ENCODE measurements around the gene ZFHX3.

The ZFHX3 gene

GRCh38 chr16:72785171-72785570, 262.8 kb downstream of the ZFHX3 start:
- no peak for DNase-seq

- no peak for DNase-seq
Measured at GRCh38 chr16:72783716-72784318, 264.1 kb downstream of the ZFHX3 start.

GRCh38 chr16:72769876-72770275, 278.1 kb downstream of the ZFHX3 start:
- DNase-seq: no peak

GRCh38 chr16:72768591-72768990, 279.3 kb downstream of the ZFHX3 start:
- DNase-seq: no peak

GRCh38 chr16:72766506-72766905, 281.4 kb downstream of the ZFHX3 start:
- DNase-seq: no peak

- DNase-seq: peak; percentile 7
Measured at GRCh38 chr16:72764015-72764654, 283.8 kb downstream of the ZFHX3 start.

GRCh38 chr16:72760581-72760980, 287.3 kb downstream of the ZFHX3 start:
- DNase-seq: no peak

- DNase-seq: no peak
Measured at GRCh38 chr16:72753881-72754280, 294.0 kb downstream of the ZFHX3 start.

GRCh38 chr16:72752004-72752695, 295.8 kb downstream of the ZFHX3 start:
- no peak for DNase-seq

GRCh38 chr16:72751076-72751475, 296.9 kb downstream of the ZFHX3 start:
- peak; percentile 80 for DNase-seq

GRCh38 chr16:72749091-72749490, 298.8 kb downstream of the ZFHX3 start:
- DNase-seq: no peak

GRCh38 chr16:72744076-72744793, 303.7 kb downstream of the ZFHX3 start:
- DNase-seq: peak; percentile 3

- no peak for DNase-seq
Measured at GRCh38 chr16:72743011-72743761, 304.7 kb downstream of the ZFHX3 start.

GRCh38 chr16:72740347-72740746, 307.6 kb downstream of the ZFHX3 start:
- no peak for DNase-seq

- DNase-seq: no peak
Measured at GRCh38 chr16:72739577-72739976, 308.4 kb downstream of the ZFHX3 start.

GRCh38 chr16:72736074-72736473, 311.9 kb downstream of the ZFHX3 start:
- DNase-seq: no peak
